Left colon (tissue), 2 donors: ENCODE results near the gene PPP2R3B. TPM values are rescaled to one million over a fixed set of nuclear protein-coding genes. Genes with fewer than 3 reads are reported as not detected.

Experiments
- ATAC-seq: fragments of 200-7000 bp; cut with Tn5 transposase; one replicate; pipeline ENCODE4 v1.9.1; 2020; ENCODE audit warnings: mild to moderate bottlenecking, moderate library complexity
- DNase-seq, 2 donors: peaks; one replicate each; pipeline ENCODE4 v3.0.0-alpha.2; 2020
- intact Hi-C, 2 donors: fragments of 100-400 bp; cut with DNase I in 1 of 2; cut with micrococcal nuclease in 1 of 2; formaldehyde crosslinking; loops; one replicate each; pipeline versions ENCODE4 v1.11.2 to v1.14.0; 2022; cut with DNase I, micrococcal nuclease
- total RNA-seq, 2 donors: library from RNA; stranded (reverse); fragmentation: NEBNext Ultra II Directional; extraction: Animal tissue kit (Norgen Biotek cat#: 25700); gene quantifications; one replicate each; pipeline ENCODE4 v1.2.1, GENCODE V29; 2021
- donor health status: DM: no; HTN: no; CAD: no.
- donor health status: DM: yes; HTN: yes; CAD: no.

Gene PPP2R3B
- total RNA-seq, 2 donors from 2014 or later: 10.8 to 11.3 TPM

- ATAC-seq (no peak), DNase-seq (no peak)
- intact Hi-C loops: no loop called here
These were observed 93.5 kb downstream of the PPP2R3B start for GRCh38 chrX:292900-293897.

GRCh38 chrX:291411-291901 is 95.3 kb downstream of the PPP2R3B start:
- intact Hi-C loops: no loop called here
- ATAC-seq (no peak), DNase-seq (no peak)

- intact Hi-C loops: no loop called here
- ATAC-seq (no peak), DNase-seq (no peak)
These were observed 96.1 kb downstream of the PPP2R3B start for GRCh38 chrX:290476-291166.

- ATAC-seq: no peak
- intact Hi-C loops: no loop called here
- DNase-seq: no peak
These were observed 98.1 kb downstream of the PPP2R3B start for GRCh38 chrX:288561-288991.

- ATAC-seq (no peak), DNase-seq (no peak)
- intact Hi-C loops: no loop called here
These were observed 99.0 kb downstream of the PPP2R3B start for GRCh38 chrX:287670-288069.

GRCh38 chrX:285076-285677 is 101.5 kb downstream of the PPP2R3B start:
- ATAC-seq (no peak), DNase-seq (no peak)

More at GRCh38 chrX:285076-285677, 101.5 kb downstream of the PPP2R3B start:
- intact Hi-C loops: no loop called here

Other genes starting within 250 kb of the PPP2R3B start
- gene PLCXD1, start 105.5 kb downstream of the PPP2R3B start, total RNA-seq: 10 to 100 TPM; 12.6 to 19.1 TPM
- 10 to 100 TPM; 50.0 to 56.9 TPM for gene GTPBP6, start 68.1 kb downstream of the PPP2R3B start, total RNA-seq
- gene SHOX, start 243.9 kb upstream of the PPP2R3B start, total RNA-seq: under 1 TPM; 0.06 to 0.36 TPM